HepG2 (cell line): Measurements from ENCODE around the gene L3MBTL4. TPM values are rescaled to one million over a fixed set of nuclear protein-coding genes. Genes with fewer than 3 reads are reported as not detected.
A peak's percentile ranks its signal among the peaks of the same experiment; 100 is the strongest.

ENCODE experiments used
- AKAP8 ChIP-seq: sonication (generic); formaldehyde crosslinking; IDR thresholded peaks from 2 replicates; pipeline ENCODE4 v1.5.1; 2020; ENCODE audit warnings: mild to moderate bottlenecking, missing genetic modification reagents
- LCORL ChIP-seq, 2 experiments: fragments of 450-650 bp in 1 of 2; sonication (generic) in 1 of 2; formaldehyde crosslinking in 1 of 2; IDR thresholded peaks; 2 replicates each; pipeline versions ENCODE4 v1.5.0 to v1.6.1; 2017 to 2020; ENCODE audit warnings: antibody characterized with exemption in 1 of 2, missing genetic modification reagents in 1 of 2
- MTA3 ChIP-seq: sonication (generic); formaldehyde crosslinking; IDR thresholded peaks from 2 replicates; pipeline ENCODE4 v1.4.0; 2020; ENCODE audit warnings: missing genetic modification reagents
- RCOR2 ChIP-seq: IDR thresholded peaks from 2 replicates; pipeline ENCODE4 v1.6.1; 2016; ENCODE audit warnings: missing biosample characterization, missing genetic modification reagents
- REL ChIP-seq: sonication (generic); formaldehyde crosslinking; conservative IDR thresholded peaks from 2 replicates; pipeline ENCODE4 v1.8.0; 2022; ENCODE audit warnings: mild to moderate bottlenecking, missing genetic modification reagents, moderate library complexity
- RNF2 ChIP-seq: fragments of 450-650 bp; conservative IDR thresholded peaks from 2 replicates; pipeline ENCODE4 v1.6.1; 2016; ENCODE audit warnings: low read depth
- RORA ChIP-seq: sonication (generic); formaldehyde crosslinking; IDR thresholded peaks from 2 replicates; pipeline ENCODE4 v1.5.0; 2020; ENCODE audit warnings: mild to moderate bottlenecking, missing genetic modification reagents, moderate library complexity
- TBP ChIP-seq: sonication (generic); formaldehyde crosslinking; IDR thresholded peaks from 2 replicates; pipeline ENCODE4 v1.5.0; 2020; ENCODE audit warnings: missing genetic modification reagents
- TP53 ChIP-seq: sonication (generic); formaldehyde crosslinking; conservative IDR thresholded peaks from 2 replicates; pipeline ENCODE4 v1.4.0; 2020; ENCODE audit warnings: missing genetic modification reagents
- ZFP36 ChIP-seq: fragments of 150-350 bp; IDR thresholded peaks from 2 replicates; pipeline ENCODE4 v1.6.1; 2018; ENCODE audit warnings: borderline replicate concordance, low read length, low read depth; ENCODE audit not compliant: partially characterized antibody
- ZFX ChIP-seq: sonication (generic); formaldehyde crosslinking; IDR thresholded peaks from 2 replicates; pipeline ENCODE4 v1.4.0; 2020; ENCODE audit warnings: mild to moderate bottlenecking, low read depth, missing genetic modification reagents, moderate library complexity
- ZNF124 ChIP-seq: sonication (generic); formaldehyde crosslinking; IDR thresholded peaks from 2 replicates; pipeline ENCODE4 v1.4.0; 2020; ENCODE audit warnings: missing genetic modification reagents
- ZNF44 ChIP-seq: sonication (generic); formaldehyde crosslinking; IDR thresholded peaks from 2 replicates; pipeline ENCODE4 v1.5.1; 2020; ENCODE audit warnings: mild to moderate bottlenecking, missing genetic modification reagents
- ZNF615 ChIP-seq: sonication (generic); formaldehyde crosslinking; IDR thresholded peaks from 2 replicates; pipeline ENCODE4 v1.5.0; 2020; ENCODE audit warnings: mild to moderate bottlenecking, missing genetic modification reagents, borderline replicate concordance
- ZNF747 ChIP-seq: sonication (generic); formaldehyde crosslinking; IDR thresholded peaks from 2 replicates; pipeline ENCODE4 v1.8.1; 2023; ENCODE audit warnings: missing genetic modification reagents, mild to moderate bottlenecking, borderline replicate concordance
- ZNF766 ChIP-seq: sonication (generic); formaldehyde crosslinking; IDR thresholded peaks from 2 replicates; pipeline ENCODE4 v1.5.0; 2020; ENCODE audit warnings: missing genetic modification reagents, borderline replicate concordance
- ZNF781 ChIP-seq: sonication (generic); formaldehyde crosslinking; IDR thresholded peaks from 2 replicates; pipeline ENCODE4 v1.5.1; 2020; ENCODE audit warnings: borderline replicate concordance, mild to moderate bottlenecking, missing genetic modification reagents; ENCODE audit errors: not compliant biosample characterization
- ZSCAN12 ChIP-seq: sonication (generic); formaldehyde crosslinking; IDR thresholded peaks from 2 replicates; pipeline ENCODE4 v1.9.0; 2021; ENCODE audit warnings: mild to moderate bottlenecking, missing genetic modification reagents
- polyA plus RNA-seq, 8 experiments: library from polyadenylated mRNA; depleted of rRNA in 3 of 8; stranded (reverse) in 7 of 8; unstranded in 1 of 8; fragments of >200 nt; fragmentation: Illumina TruSeq in 4 of 8; extraction: Trizol in 4 of 8; gene quantifications; 2 replicates each; pipeline versions ENCODE4 v1.2.1 to v1.2.3, GENCODE V29; 2011 to 2016; ENCODE audit warnings: low read depth in 4 of 8, missing spikeins in 1 of 8, mixed read lengths in 1 of 8; ENCODE audit not compliant: insufficient read depth in 1 of 8
- total RNA-seq, 5 experiments: library from RNA; depleted of rRNA; stranded (reverse); fragments of >200 nt; fragmentation: Illumina TruSeq; extraction: Trizol; gene quantifications; 2 replicates each; pipeline ENCODE4 v1.2.3, GENCODE V29; 2016; ENCODE audit warnings: low read depth in 1 of 5
- TF ChIP-seq, protein P1 (sequence below): IDR thresholded peaks from 2 replicates; pipeline ENCODE4 v1.6.1; 2016; ENCODE audit warnings: low read depth, borderline replicate concordance
- TF ChIP-seq, protein P2 (sequence below): sonication (generic); formaldehyde crosslinking; IDR thresholded peaks from 2 replicates; pipeline ENCODE4 v1.4.0; 2020; ENCODE audit warnings: missing genetic modification reagents
- TF ChIP-seq, protein P3 (sequence below): sonication (generic); formaldehyde crosslinking; IDR thresholded peaks from 2 replicates; pipeline ENCODE4 v1.5.1; 2020; ENCODE audit warnings: missing genetic modification reagents, mild to moderate bottlenecking, borderline replicate concordance
- TF ChIP-seq, protein P4 (sequence below): sonication (generic); formaldehyde crosslinking; IDR thresholded peaks from 2 replicates; pipeline ENCODE4 v1.5.0; 2020; ENCODE audit warnings: mild to moderate bottlenecking, low read depth, missing genetic modification reagents, borderline replicate concordance
- TF ChIP-seq, protein P5 (sequence below): sonication (generic); formaldehyde crosslinking; IDR thresholded peaks from 2 replicates; pipeline ENCODE4 v1.4.0; 2020; ENCODE audit warnings: mild to moderate bottlenecking, missing genetic modification reagents

Gene L3MBTL4
- total and polyA plus RNA-seq, 2 of the 13 experiments (the other 11 are each of a cell fraction or from before 2014, with no cell fraction given): 10.8 to 13.3 TPM

DNA sequence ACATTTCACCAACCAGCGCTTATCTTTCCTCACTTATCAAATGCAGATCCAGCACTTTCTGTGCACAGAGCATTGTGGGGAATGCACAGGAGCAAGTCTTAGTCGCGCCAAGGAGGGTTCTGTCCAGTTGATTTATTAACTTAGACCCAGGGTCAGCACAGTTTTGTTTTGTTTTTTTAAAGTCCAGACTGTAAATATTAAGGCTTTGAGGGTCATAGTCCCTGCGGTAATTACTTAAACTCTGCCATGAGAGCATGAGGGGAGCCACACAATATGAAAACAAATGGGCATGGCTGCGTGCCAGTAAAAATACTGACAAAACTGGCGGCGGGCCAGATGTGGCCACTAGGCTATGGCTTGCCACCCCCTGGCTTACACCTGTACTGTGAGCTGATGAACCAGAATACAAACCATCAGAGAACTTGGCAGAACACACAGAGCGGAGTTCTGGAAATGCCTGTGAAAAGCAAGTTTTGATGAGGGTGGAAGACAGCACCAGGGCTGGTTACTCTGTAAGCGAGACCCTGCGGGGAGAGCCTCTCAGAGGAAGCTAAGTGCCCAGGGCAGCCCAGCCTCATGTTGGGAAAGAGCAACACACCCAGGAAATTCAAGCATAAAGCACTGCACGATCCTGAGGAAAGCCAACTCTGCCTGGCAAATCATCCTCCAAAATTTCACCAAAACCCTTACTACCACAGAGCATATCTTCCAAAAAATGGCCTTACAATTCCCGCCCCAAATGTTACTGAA, 43.6 kb downstream of the L3MBTL4 start (continued):
- no peak for TF ChIP-seq MTA3 (CRISPR knock-in tag)
- TF ChIP-seq RCOR2 (CRISPR knock-in tag): peak; percentile 74
- TF ChIP-seq ZNF124 (CRISPR knock-in tag): no peak
- TF ChIP-seq RORA: no peak
- no peak for TF ChIP-seq ZNF766 (CRISPR knock-in tag)
- TF ChIP-seq ZNF781 (CRISPR knock-in tag): no peak
- no peak for TF ChIP-seq RNF2
- no peak for TF ChIP-seq TBP
- TF ChIP-seq, protein P1, sequence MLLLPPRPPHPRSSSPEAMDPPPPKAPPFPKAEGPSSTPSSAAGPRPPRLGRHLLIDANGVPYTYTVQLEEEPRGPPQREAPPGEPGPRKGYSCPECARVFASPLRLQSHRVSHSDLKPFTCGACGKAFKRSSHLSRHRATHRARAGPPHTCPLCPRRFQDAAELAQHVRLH (CRISPR knock-in tag): 0 out of 2 replicates have a peak, but pooled peaks have one; percentile 64
- TF ChIP-seq ZFP36: no peak
- TF ChIP-seq, protein P2, sequence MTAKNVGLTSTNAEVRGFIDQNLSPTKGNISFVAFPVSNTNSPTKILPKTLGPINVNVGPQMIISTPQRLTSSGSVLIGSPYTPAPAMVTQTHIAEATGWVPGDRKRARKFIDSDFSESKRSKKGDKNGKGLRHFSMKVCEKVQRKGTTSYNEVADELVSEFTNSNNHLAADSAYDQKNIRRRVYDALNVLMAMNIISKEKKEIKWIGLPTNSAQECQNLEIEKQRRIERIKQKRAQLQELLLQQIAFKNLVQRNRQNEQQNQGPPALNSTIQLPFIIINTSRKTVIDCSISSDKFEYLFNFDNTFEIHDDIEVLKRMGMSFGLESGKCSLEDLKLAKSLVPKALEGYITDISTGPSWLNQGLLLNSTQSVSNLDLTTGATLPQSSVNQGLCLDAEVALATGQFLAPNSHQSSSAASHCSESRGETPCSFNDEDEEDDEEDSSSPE: peak; percentile 56
- TF ChIP-seq TP53 (CRISPR knock-in tag): no peak
- TF ChIP-seq ZNF615: no peak
- no peak for TF ChIP-seq ZSCAN12 (CRISPR knock-in tag)
- TF ChIP-seq REL (CRISPR knock-in tag): no peak
- no peak for TF ChIP-seq ZNF44 (CRISPR knock-in tag)
- TF ChIP-seq, protein P3, sequence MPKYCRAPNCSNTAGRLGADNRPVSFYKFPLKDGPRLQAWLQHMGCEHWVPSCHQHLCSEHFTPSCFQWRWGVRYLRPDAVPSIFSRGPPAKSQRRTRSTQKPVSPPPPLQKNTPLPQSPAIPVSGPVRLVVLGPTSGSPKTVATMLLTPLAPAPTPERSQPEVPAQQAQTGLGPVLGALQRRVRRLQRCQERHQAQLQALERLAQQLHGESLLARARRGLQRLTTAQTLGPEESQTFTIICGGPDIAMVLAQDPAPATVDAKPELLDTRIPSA: no peak; the same call in 1 of the 2 replicates
- TF ChIP-seq AKAP8 (CRISPR knock-in tag): no peak
- TF ChIP-seq, protein P4, sequence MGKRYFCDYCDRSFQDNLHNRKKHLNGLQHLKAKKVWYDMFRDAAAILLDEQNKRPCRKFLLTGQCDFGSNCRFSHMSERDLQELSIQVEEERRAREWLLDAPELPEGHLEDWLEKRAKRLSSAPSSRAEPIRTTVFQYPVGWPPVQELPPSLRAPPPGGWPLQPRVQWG (CRISPR knock-in tag): no peak
- no peak for TF ChIP-seq ZNF747 (CRISPR knock-in tag)
- TF ChIP-seq, protein P5, sequence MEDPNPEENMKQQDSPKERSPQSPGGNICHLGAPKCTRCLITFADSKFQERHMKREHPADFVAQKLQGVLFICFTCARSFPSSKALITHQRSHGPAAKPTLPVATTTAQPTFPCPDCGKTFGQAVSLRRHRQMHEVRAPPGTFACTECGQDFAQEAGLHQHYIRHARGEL (CRISPR knock-in tag): no peak
- no peak; the same call in none of the 2 replicates for TF ChIP-seq ZFX
- TF ChIP-seq LCORL (IDR thresholded peaks at IDR 0.05): peak; percentile 75; the same call in 1 of the 2 replicates
- TF ChIP-seq LCORL (CRISPR knock-in tag; IDR thresholded peaks at IDR 0.05): no peak
